Testis (tissue), 2 donors: ENCODE measurements around the gene ELMOD3.
A peak's percentile ranks its signal among the peaks of the same experiment; 100 is the strongest.

Experiments used
- CTCF ChIP-seq, 3 experiments: fragments of 450-650 bp in 2 of 3; fragments of 200-600 bp in 1 of 3; sonication (generic) in 1 of 3; IDR thresholded peaks; one replicate each; pipeline ENCODE4 v1.5.1; 2016 to 2019; ENCODE audit warnings: antibody characterized with exemption in 3 of 3, mild to moderate bottlenecking in 2 of 3, moderate library complexity in 1 of 3
- POLR2A ChIP-seq: fragments of 450-650 bp; IDR thresholded peaks from one replicate; pipeline ENCODE4 v1.6.1; 2017; ENCODE audit warnings: antibody characterized with exemption, mild to moderate bottlenecking, moderate library complexity

- TF ChIP-seq CTCF (IDR thresholded peaks at IDR 0.05) (peak; percentile 100), POLR2A (no peak)
Observed at GRCh38 chr2:85420536-85421259, 66.1 kb downstream of the ELMOD3 start.
